HG03439 (cell line): Measurements from ENCODE around the gene ORM2.

Experiments used
- ATAC-seq: cut with Tn5 transposase; IDR thresholded peaks from one replicate; pipeline ENCODE4 v1.9.1; 2021; ENCODE audit warnings: mild to moderate bottlenecking, moderate library complexity; ENCODE audit not compliant: unreplicated experiment

The ORM2 gene

DNA sequence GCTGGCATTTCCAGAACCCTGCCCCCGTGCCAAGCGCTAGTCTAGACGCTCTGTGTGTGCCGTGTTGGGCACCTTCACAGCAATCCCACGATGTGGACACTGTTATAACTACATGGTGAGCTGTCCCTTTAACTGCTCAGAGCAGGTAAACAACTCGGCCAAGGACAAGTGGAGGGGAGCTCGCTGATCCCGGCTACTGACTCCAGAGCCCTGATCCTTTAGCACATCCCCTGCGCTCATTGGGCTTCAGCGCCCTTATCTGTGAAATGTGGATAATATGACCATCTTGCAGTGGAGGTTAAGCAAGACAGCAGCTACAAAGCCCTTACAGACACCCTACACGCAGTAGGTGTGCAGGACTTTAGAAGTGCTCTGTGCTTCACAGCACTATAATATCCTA lies 16.5 kb downstream of the ORM2 start:
- ATAC-seq = no peak

DNA sequence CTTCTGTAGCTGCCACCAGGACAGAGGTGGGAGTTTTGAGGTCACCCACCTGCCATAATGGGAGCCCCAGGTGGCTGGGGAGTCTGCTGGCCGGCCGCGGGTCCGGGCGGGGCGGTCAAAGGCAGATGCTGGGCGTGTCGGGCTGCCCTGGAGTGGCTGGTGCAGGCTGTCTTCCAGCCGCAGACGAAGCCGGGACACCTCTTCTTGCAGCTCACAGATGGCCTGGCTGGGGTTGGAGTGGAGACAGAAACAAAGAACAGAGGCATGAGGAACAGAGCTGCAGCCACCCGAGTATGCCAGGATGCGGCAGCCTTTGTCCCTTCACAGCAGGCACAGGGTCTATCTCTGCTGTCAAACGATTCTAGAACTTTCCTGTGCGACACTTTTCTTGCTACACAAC lies 18.0 kb downstream of the ORM2 start:
- ATAC-seq = no peak

GRCh38 chr9:114348261-114348905 lies 18.7 kb downstream of the ORM2 start:
- ATAC-seq = no peak

GRCh38 chr9:114348906-114349482 lies 19.3 kb downstream of the ORM2 start:
- ATAC-seq = peak; percentile 91

GRCh38 chr9:114349713-114350480 lies 20.2 kb downstream of the ORM2 start:
- no peak for ATAC-seq

DNA sequence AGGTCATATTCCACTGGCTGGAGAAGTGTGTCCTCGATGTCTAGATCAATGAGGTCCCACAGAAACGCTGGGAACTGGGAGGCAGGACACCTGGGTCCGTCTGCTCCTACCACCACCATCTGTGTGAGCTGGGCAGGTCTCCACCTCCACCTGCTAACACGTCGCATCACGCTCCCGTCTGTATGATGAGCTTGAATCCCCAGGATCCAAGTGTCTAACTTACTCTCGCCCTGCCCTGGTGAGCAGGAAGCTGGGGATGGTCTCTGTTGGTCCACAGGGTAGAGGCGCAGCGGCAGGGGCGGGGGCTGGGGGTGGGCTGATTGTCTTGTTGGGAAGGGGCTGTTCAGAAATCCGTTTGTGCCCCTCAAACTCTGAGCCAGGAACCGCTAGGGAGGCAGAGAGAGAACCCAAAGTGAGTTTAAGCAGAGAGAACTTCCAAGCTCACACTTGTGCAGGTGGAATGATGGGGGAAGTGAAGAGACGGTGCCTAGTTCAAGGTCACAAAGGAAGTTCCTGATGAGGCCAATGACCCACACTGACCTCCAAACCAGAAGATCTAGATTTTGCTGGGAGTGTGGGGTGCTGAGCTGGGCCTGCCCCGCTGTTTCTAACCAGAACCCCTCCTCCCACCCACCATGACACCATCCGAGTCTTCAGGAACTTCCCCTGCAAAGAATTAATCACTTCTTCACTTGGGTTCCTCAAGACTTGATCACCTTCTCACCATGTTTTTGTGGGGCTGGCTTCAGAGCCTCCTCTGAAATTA lies 21.1 kb downstream of the ORM2 start:
- no peak for ATAC-seq

- no peak for ATAC-seq
Observed at GRCh38 chr9:114351932-114352331, 22.3 kb downstream of the ORM2 start.

DNA sequence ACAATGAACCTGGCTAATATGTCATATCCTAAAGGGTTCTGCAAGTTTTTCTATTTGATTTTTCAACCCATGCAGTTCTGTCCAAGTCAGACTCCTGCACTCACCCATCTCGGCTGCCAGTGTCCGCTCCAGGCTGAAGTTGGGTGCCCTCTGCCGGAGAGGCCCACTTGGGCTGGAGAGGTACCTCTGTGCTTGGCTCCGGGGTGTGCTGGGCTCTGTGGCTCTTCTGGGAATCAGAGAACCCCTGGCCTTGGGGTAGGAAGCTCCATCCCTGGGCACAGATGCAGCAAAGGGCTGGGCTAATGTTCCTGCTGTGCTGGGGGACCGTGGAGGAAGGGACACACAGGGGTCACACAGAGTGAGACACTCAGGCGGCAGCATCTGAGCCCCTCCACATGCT lies 26.2 kb downstream of the ORM2 start:
- ATAC-seq = no peak

- ATAC-seq = no peak
Observed at GRCh38 chr9:114356792-114357191, 27.1 kb downstream of the ORM2 start.

- no peak for ATAC-seq
Observed at GRCh38 chr9:114357360-114357759, 27.7 kb downstream of the ORM2 start.

GRCh38 chr9:114357911-114358328 lies 28.3 kb downstream of the ORM2 start:
- no peak for ATAC-seq

DNA sequence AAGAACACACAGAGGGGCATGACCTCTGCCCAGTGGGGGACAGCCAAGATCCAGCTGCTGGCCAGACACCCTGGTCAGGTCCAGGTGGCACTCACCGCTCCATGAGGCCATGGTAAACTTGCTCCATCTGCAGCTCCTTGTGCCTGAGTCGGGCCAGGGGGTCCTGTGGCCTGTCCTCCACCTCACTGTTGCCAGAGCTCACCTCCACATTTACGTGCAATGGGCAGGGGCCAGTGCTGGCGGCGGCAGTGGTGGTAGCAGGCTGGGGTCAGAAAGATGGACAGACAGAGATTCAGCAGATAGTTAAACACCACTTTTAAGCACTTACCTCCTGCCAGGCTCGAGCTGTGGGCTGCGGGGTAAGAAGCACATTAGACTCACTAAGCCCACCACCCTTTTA lies 30.1 kb downstream of the ORM2 start:
- ATAC-seq = no peak

DNA sequence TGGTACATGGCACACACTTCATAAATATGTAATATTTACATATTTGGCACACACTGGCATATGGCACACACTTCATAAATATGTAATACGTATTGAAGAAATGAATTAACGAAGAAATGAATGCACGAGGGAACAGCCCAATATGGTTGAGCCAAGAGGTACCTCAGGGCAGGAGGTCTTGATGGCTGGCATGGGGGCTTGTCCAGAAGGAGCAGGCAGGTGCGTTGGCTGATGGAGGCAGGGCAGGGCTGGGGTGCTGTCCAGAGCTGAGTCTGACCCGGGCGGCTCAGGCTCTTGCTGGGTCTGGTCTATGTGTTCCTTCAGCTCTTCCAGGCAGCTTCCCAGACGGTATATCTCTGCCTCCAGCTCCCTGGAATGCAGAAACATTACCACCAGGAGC lies 31.9 kb downstream of the ORM2 start:
- ATAC-seq = no peak

GRCh38 chr9:114362394-114362793 lies 32.7 kb downstream of the ORM2 start:
- ATAC-seq = no peak

- ATAC-seq = no peak
Observed at GRCh38 chr9:114363424-114363823, 33.8 kb downstream of the ORM2 start.

GRCh38 chr9:114364134-114365041 lies 34.7 kb downstream of the ORM2 start:
- no peak for ATAC-seq

- no peak for ATAC-seq
Observed at GRCh38 chr9:114365194-114365593, 35.5 kb downstream of the ORM2 start.

- ATAC-seq = peak; percentile 49
Observed at GRCh38 chr9:114366334-114367128, 36.9 kb downstream of the ORM2 start.

DNA sequence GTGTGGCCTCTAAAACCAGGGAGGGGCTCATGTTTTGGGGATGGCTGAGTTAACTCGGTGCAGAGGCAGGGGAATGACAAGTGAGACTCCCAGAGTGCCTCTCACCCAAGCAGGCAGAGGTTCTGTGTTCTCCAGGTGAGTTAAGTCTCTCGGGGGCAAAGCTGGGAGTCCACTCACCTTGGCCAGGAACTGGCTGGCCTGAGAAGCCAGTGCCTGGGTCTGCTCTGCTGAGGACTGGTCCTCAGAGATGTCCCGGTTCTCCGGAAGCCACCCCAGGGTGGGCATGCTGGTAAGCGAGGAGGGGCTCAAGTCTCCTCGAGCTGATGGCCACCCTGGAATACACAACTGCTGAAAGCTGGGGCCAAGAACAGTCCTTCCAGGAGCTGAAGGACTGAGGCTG lies 37.7 kb downstream of the ORM2 start:
- ATAC-seq = no peak
